K562 (cell line): Measurements from ENCODE around the gene DYRK1A. TPM values are rescaled to one million over a fixed set of nuclear protein-coding genes. Genes with fewer than 3 reads are reported as not detected.

Experiments used
- ATAC-seq: fragments of 200-7000 bp; cut with Tn5 transposase; 3 replicates; pipeline ENCODE4 v1.9.1; 2020; ENCODE audit warnings: moderate library complexity
- BruUV-seq: library from RNA; stranded (reverse); fragments of 400-500 nt; replicated peaks from 2 replicates; lab custom pipeline; 2021; lab: Mats Ljungman, UMichigan
- CTCF ChIA-PET: fragments of 300-600 bp; formaldehyde crosslinking; extraction: SDS; loops from one replicate; lab custom pipeline; 2021; ENCODE audit warnings: low intra/inter-chr PET ratio; lab: Yijun Ruan, JAX
- POLR2A ChIA-PET: fragments of 300-600, 350-650 bp; sonication (Branson Sonifier 250); formaldehyde crosslinking; extraction: SDS; loops from one replicate; lab custom pipeline; 2021; ENCODE audit warnings: antibody characterized with exemption, inconsistent platforms; lab: Yijun Ruan, JAX
- DNase-seq, 4 experiments: peaks; one replicate each; pipeline versions ENCODE4 v3.0.0 to v3.0.0-alpha.2; 2011 to 2018; ENCODE audit warnings: low spot score in 3 of 4, mixed read lengths in 3 of 4; ENCODE audit errors: extremely low read depth in 1 of 4
- FAIRE-seq: peaks from 2 replicates; lab custom pipeline; 2011; peaks lifted over from hg19 to GRCh38; lab: Jason Lieb, UNC
- H2AFZ ChIP-seq: 2 replicates; pipeline ENCODE4 v1.6.0; 2011; ENCODE audit warnings: low read depth, low read length, control low read depth, inconsistent platforms
- H3K27ac ChIP-seq: fragments of 200-600 bp; 3 replicates; pipeline ENCODE4 v1.8.0; 2011; ENCODE audit warnings: low read depth, mild to moderate bottlenecking, control low read depth, inconsistent platforms, low read length, moderate library complexity, mixed read lengths; ENCODE audit errors: extremely low read depth
- H3K27me3 ChIP-seq, 2 experiments: fragments of 300-600 bp in 1 of 2; 2 replicates in 1 of 2; 3 replicates in 1 of 2; pipeline versions ENCODE4 v1.6.0 to v1.8.0; 2011; ENCODE audit warnings: inconsistent platforms in 2 of 2, low read length in 2 of 2, mild to moderate bottlenecking in 1 of 2, mixed read lengths in 1 of 2, moderate library complexity in 1 of 2; ENCODE audit not compliant: control insufficient read depth in 2 of 2, insufficient read depth in 2 of 2
- H3K36me3 ChIP-seq: fragments of 300-600 bp; 3 replicates; pipeline ENCODE4 v1.8.0; 2011; ENCODE audit warnings: mild to moderate bottlenecking, low read length, inconsistent platforms; ENCODE audit not compliant: control insufficient read depth, insufficient read depth
- H3K4me1 ChIP-seq, 2 experiments: fragments of 200-600 bp in 1 of 2; replicated peaks in 1 of 2; 2 replicates in 1 of 2; 3 replicates in 1 of 2; pipeline versions ENCODE4 v1.5.1 to v1.8.0; 2011; ENCODE audit warnings: inconsistent platforms in 2 of 2, low read length in 2 of 2, mild to moderate bottlenecking in 1 of 2, mixed read lengths in 1 of 2, moderate library complexity in 1 of 2; ENCODE audit not compliant: control insufficient read depth in 2 of 2, insufficient read depth in 2 of 2
- H3K4me2 ChIP-seq: 2 replicates; pipeline ENCODE4 v1.6.1; 2011; ENCODE audit warnings: low read length, control low read depth, inconsistent platforms, mixed read lengths; ENCODE audit not compliant: insufficient read depth
- H3K4me3 ChIP-seq: fragments of 200-600 bp; sonication (generic), shearing (Covaris generic); 2 replicates; pipeline ENCODE4 v1.5.1; 2016; ENCODE audit warnings: control low read depth, inconsistent platforms
- H3K79me2 ChIP-seq: fragments of 200-600 bp; 3 replicates; pipeline ENCODE4 v1.8.0; 2011; ENCODE audit warnings: low read length, inconsistent platforms; ENCODE audit not compliant: control insufficient read depth, insufficient read depth
- H3K9ac ChIP-seq, 2 experiments: 2 replicates each; pipeline versions ENCODE4 v1.6.0 to v1.6.1; 2011; ENCODE audit warnings: low read depth in 2 of 2, low read length in 2 of 2, control low read depth in 1 of 2, inconsistent platforms in 1 of 2, mild to moderate bottlenecking in 1 of 2, mixed read lengths in 1 of 2; ENCODE audit not compliant: insufficient read depth in 1 of 2
- H3K9me1 ChIP-seq: one replicate; pipeline ENCODE4 v1.6.0; 2011; ENCODE audit warnings: inconsistent platforms, mild to moderate bottlenecking, low read length, moderate library complexity; ENCODE audit not compliant: control insufficient read depth, insufficient read depth
- H3K9me3 ChIP-seq: replicated peaks from 2 replicates; pipeline ENCODE4 v1.5.1; 2011; ENCODE audit warnings: low read depth, low read length, inconsistent platforms; ENCODE audit not compliant: control insufficient read depth, insufficient read depth
- H4K20me1 ChIP-seq: replicated peaks from 2 replicates; pipeline ENCODE4 v1.6.1; 2011; ENCODE audit warnings: low read length, inconsistent platforms, mixed read lengths; ENCODE audit not compliant: control insufficient read depth, insufficient read depth
- EZH2 ChIP-seq: IDR thresholded peaks from 2 replicates; pipeline ENCODE4 v1.6.1; 2012; ENCODE audit warnings: low read depth, mild to moderate bottlenecking, inconsistent platforms, low read length, borderline replicate concordance
- FOXA1 ChIP-seq: fragments of 450-650 bp; IDR thresholded peaks from 2 replicates; pipeline ENCODE4 v1.6.1; 2016; ENCODE audit warnings: mild to moderate bottlenecking, borderline replicate concordance
- GABPB1 ChIP-seq: sonication (generic); formaldehyde crosslinking; IDR thresholded peaks from 2 replicates; pipeline ENCODE4 v1.8.0; 2022; ENCODE audit warnings: mild to moderate bottlenecking, missing genetic modification reagents
- PPARD ChIP-seq: fragments of 250-450 bp; sonication (Bioruptor Pico); IDR thresholded peaks from 2 replicates; pipeline ENCODE4 v1.8.0; 2022; ENCODE audit warnings: inconsistent platforms, mild to moderate bottlenecking, moderate library complexity
- RFX7 ChIP-seq: fragments of 250-450 bp; sonication (Bioruptor Pico); IDR thresholded peaks from 2 replicates; pipeline ENCODE4 v1.5.1; 2021; ENCODE audit warnings: mild to moderate bottlenecking
- TAF1 ChIP-seq: IDR thresholded peaks from 2 replicates; pipeline ENCODE4 v1.6.1; 2011; ENCODE audit warnings: mild to moderate bottlenecking, low read length, moderate library complexity; ENCODE audit not compliant: insufficient read depth, control insufficient read depth, severe bottlenecking; ENCODE audit errors: extremely low read depth
- in situ Hi-C: fragments of 300-500 bp; cut with MboI; formaldehyde crosslinking; loops from 4 replicates; pipeline ENCODE4 v1.15.0; 2018; ENCODE audit warnings: inconsistent platforms, mixed read lengths
- intact Hi-C: fragments of 100-400 bp; cut with micrococcal nuclease; formaldehyde crosslinking; loops from 2 replicates; pipeline ENCODE4 v1.14.2; 2022
- polyA plus RNA-seq, 8 experiments: library from polyadenylated mRNA; depleted of rRNA in 4 of 8; stranded (reverse) in 5 of 8; unstranded in 3 of 8; fragments of >200 nt; fragmentation: Nextera tagmentation in 2 of 8; fragmentation: Illumina TruSeq in 1 of 8; extraction: Ambion mirVana in 2 of 8; extraction: Trizol in 1 of 8; gene quantifications; 2 replicates each; pipeline versions ENCODE4 v1.2.1 to v1.2.3, GENCODE V29; 2011 to 2014; ENCODE audit warnings: inconsistent platforms in 1 of 8, missing spikeins in 1 of 8
- total RNA-seq, 7 experiments: library from RNA; depleted of rRNA in 6 of 7; stranded (reverse); fragments of >200 nt in 6 of 7; fragmentation: Illumina TruSeq in 2 of 7; extraction: Trizol in 2 of 7; gene quantifications; 2 replicates each; pipeline versions ENCODE4 v1.2.1 to v1.2.3, GENCODE V29; 2011 to 2021; ENCODE audit warnings: low replicate concordance in 1 of 7
- TF ChIP-seq, protein P1 (sequence below): fragments of 450-650 bp; IDR thresholded peaks from 2 replicates; pipeline ENCODE4 v1.6.1; 2016
- TF ChIP-seq, protein P2 (sequence below), 2 experiments: fragments of 150-350 bp in 1 of 2; IDR thresholded peaks; 2 replicates each; pipeline ENCODE4 v1.6.1; 2012 to 2016; ENCODE audit warnings: low read depth in 2 of 2, low read length in 2 of 2, mild to moderate bottlenecking in 1 of 2, moderate library complexity in 1 of 2
- TF ChIP-seq, protein P3 (sequence below): fragments of 450-650 bp; IDR thresholded peaks from 2 replicates; pipeline ENCODE4 v1.6.1; 2017; ENCODE audit warnings: mild to moderate bottlenecking, moderate library complexity
- TF ChIP-seq, protein P4 (sequence below): fragments of 250-450 bp; sonication (Bioruptor Pico); IDR thresholded peaks from 2 replicates; pipeline ENCODE4 v1.5.0; 2020; ENCODE audit warnings: mild to moderate bottlenecking

The DYRK1A gene
- total and polyA plus RNA-seq, 9 of the 15 experiments (the other 6 are each of a cell fraction or from before 2014, with no cell fraction given), result 3.7 to 64.8 (median 42.3) TPM

DNA sequence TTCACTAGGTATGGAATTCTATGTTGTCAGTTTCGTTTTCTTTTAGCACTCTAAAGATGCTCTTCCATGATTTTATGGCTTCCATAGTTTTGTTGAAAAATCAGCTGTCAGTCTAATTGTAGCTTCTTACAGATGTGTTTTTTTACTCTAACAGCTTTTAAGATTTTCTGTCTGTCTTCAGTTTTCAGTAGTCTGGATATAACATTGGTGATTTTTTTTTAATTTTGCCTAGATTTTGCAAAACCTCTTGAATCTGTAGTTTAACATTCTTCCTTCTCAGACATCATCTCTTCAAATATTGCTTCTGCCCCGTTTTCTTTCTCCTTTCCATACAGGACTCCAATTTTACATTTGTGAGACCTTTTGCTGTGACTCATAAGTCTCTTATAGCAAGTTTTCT is 17.9 kb upstream of the DYRK1A start (continued):
- TF ChIP-seq, protein P1, sequence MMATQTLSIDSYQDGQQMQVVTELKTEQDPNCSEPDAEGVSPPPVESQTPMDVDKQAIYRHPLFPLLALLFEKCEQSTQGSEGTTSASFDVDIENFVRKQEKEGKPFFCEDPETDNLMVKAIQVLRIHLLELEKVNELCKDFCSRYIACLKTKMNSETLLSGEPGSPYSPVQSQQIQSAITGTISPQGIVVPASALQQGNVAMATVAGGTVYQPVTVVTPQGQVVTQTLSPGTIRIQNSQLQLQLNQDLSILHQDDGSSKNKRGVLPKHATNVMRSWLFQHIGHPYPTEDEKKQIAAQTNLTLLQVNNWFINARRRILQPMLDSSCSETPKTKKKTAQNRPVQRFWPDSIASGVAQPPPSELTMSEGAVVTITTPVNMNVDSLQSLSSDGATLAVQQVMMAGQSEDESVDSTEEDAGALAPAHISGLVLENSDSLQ, result peak; percentile 78
- no peak for TF ChIP-seq EZH2

DNA sequence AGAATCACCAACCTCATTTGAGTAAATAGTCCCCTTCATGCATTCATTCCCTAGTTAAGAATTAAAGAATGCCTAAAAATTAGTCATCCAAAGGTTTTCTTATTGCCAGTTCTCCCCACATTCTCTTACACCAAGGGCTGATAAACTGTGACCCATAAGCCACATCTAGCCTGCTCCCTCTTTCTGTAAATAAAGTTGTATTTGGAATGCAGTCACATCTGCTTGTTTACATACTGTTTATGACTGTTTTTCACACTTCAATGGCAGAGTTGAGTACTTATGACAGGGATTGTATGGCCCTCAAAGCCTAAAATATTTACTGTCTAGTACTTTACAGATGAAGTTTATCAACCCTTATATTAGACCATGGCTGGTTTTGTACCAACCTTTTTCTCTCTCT is 16.1 kb upstream of the DYRK1A start:
- no peak overlapping the region for H3K4me2 ChIP-seq
- no peak overlapping the region for H2AFZ ChIP-seq
- DNase-seq (no peak), ATAC-seq (no peak), FAIRE-seq (no peak)
- intact Hi-C loops (no loop called here), in situ Hi-C loops (no loop called here)
- peaks cover 0 to 7% of the 10 kb centered on the region in 2 experiments; a peak in 2 of 5 replicates for H3K4me1 ChIP-seq
- no peaks in the 10 kb centered on the region for H3K79me2 ChIP-seq
- no peaks in the 10 kb centered on the region for H3K27me3 ChIP-seq
- no peak overlapping the region for H3K9ac ChIP-seq
- no peaks in the 10 kb centered on the region for H3K9me1 ChIP-seq
- ChIA-PET CTCF (no interaction called here), POLR2A (no interaction called here)
- H3K4me3 ChIP-seq, result no peak overlapping the region
- H3K27ac ChIP-seq, result no peak overlapping the region
- no TSS peak for BruUV-seq
- H3K36me3 ChIP-seq, result no peaks in the 10 kb centered on the region
- no peaks in the 10 kb centered on the region for H4K20me1 ChIP-seq
- peaks cover 8% of the 10 kb centered on the region for H3K9me3 ChIP-seq
- TF ChIP-seq, protein P2, sequence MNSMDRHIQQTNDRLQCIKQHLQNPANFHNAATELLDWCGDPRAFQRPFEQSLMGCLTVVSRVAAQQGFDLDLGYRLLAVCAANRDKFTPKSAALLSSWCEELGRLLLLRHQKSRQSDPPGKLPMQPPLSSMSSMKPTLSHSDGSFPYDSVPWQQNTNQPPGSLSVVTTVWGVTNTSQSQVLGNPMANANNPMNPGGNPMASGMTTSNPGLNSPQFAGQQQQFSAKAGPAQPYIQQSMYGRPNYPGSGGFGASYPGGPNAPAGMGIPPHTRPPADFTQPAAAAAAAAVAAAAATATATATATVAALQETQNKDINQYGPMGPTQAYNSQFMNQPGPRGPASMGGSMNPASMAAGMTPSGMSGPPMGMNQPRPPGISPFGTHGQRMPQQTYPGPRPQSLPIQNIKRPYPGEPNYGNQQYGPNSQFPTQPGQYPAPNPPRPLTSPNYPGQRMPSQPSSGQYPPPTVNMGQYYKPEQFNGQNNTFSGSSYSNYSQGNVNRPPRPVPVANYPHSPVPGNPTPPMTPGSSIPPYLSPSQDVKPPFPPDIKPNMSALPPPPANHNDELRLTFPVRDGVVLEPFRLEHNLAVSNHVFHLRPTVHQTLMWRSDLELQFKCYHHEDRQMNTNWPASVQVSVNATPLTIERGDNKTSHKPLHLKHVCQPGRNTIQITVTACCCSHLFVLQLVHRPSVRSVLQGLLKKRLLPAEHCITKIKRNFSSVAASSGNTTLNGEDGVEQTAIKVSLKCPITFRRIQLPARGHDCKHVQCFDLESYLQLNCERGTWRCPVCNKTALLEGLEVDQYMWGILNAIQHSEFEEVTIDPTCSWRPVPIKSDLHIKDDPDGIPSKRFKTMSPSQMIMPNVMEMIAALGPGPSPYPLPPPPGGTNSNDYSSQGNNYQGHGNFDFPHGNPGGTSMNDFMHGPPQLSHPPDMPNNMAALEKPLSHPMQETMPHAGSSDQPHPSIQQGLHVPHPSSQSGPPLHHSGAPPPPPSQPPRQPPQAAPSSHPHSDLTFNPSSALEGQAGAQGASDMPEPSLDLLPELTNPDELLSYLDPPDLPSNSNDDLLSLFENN (IDR thresholded peaks at IDR 0.05; ENCODE audit: low read depth in 2 of 2, low read length in 2 of 2), result no peak
- TF ChIP-seq PPARD (CRISPR knock-in tag) (no peak), RFX7 (CRISPR knock-in tag) (no peak), GABPB1 (CRISPR knock-in tag) (no peak), FOXA1 (no peak), TAF1 (no peak)
- TF ChIP-seq, protein P3, sequence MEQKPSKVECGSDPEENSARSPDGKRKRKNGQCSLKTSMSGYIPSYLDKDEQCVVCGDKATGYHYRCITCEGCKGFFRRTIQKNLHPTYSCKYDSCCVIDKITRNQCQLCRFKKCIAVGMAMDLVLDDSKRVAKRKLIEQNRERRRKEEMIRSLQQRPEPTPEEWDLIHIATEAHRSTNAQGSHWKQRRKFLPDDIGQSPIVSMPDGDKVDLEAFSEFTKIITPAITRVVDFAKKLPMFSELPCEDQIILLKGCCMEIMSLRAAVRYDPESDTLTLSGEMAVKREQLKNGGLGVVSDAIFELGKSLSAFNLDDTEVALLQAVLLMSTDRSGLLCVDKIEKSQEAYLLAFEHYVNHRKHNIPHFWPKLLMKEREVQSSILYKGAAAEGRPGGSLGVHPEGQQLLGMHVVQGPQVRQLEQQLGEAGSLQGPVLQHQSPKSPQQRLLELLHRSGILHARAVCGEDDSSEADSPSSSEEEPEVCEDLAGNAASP, result no peak
- TF ChIP-seq, protein P4, sequence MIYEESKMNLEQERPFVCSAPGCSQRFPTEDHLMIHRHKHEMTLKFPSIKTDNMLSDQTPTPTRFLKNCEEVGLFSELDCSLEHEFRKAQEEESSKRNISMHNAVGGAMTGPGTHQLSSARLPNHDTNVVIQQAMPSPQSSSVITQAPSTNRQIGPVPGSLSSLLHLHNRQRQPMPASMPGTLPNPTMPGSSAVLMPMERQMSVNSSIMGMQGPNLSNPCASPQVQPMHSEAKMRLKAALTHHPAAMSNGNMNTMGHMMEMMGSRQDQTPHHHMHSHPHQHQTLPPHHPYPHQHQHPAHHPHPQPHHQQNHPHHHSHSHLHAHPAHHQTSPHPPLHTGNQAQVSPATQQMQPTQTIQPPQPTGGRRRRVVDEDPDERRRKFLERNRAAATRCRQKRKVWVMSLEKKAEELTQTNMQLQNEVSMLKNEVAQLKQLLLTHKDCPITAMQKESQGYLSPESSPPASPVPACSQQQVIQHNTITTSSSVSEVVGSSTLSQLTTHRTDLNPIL (CRISPR knock-in tag), result no peak
